Suppressor macrophage treated with lipopolysaccharide for 1 hour (primary cell): Measurements from ENCODE around the gene AKR1D1.
A peak's percentile ranks its signal among the peaks of the same experiment; 100 is the strongest.
"Not testable (repeated sequence)": the region's sequence is repeated elsewhere in the genome, so short reads cannot be mapped to it uniquely, and the experiment has no call there.

Experiments used
- DNase-seq, 3 donors: peaks; one replicate each; pipeline ENCODE4 v3.0.0-alpha.2; 2020 to 2022

Gene AKR1D1

GRCh38 chr7:138074540-138074939 lies 1.7 kb upstream of the AKR1D1 start:
- DNase-seq, result no peak

GRCh38 chr7:138075350-138075749 lies 909 bp upstream of the AKR1D1 start:
- DNase-seq, result no peak

- not testable (repeated sequence) for DNase-seq
Observed at GRCh38 chr7:138075786-138076185, 473 bp upstream of the AKR1D1 start.

- DNase-seq, result no peak
Observed at GRCh38 chr7:138077809-138078208, 1.6 kb downstream of the AKR1D1 start.

GRCh38 chr7:138079137-138079536 lies 2.9 kb downstream of the AKR1D1 start:
- DNase-seq, result no peak

GRCh38 chr7:138081868-138082267 lies 5.6 kb downstream of the AKR1D1 start:
- no peak for DNase-seq

GRCh38 chr7:138083859-138084258 lies 7.6 kb downstream of the AKR1D1 start:
- DNase-seq, result no peak

- DNase-seq, result no peak
Observed at GRCh38 chr7:138086563-138087270, 10.5 kb downstream of the AKR1D1 start.

- DNase-seq, result peak; percentile 41 to 70 (median 62)
Observed at GRCh38 chr7:138089080-138089901, 13.0 kb downstream of the AKR1D1 start.

GRCh38 chr7:138091032-138091431 lies 14.8 kb downstream of the AKR1D1 start:
- peak; percentile 68 to 85 (median 71) for DNase-seq

GRCh38 chr7:138091840-138092239 lies 15.6 kb downstream of the AKR1D1 start:
- not testable (repeated sequence) for DNase-seq

- no peak for DNase-seq
Observed at GRCh38 chr7:138092486-138093028, 16.3 kb downstream of the AKR1D1 start.

- DNase-seq, result no peak
Observed at GRCh38 chr7:138095972-138096935, 20.0 kb downstream of the AKR1D1 start.

GRCh38 chr7:138097064-138097741 lies 20.9 kb downstream of the AKR1D1 start:
- peak; percentile 60 to 73 (median 71) for DNase-seq

- no peak for DNase-seq
Observed at GRCh38 chr7:138099813-138100212, 23.6 kb downstream of the AKR1D1 start.

GRCh38 chr7:138105221-138105620 lies 29.0 kb downstream of the AKR1D1 start:
- DNase-seq, result no peak

- DNase-seq, result no peak
Observed at GRCh38 chr7:138115047-138115446, 38.8 kb downstream of the AKR1D1 start.

GRCh38 chr7:138116141-138116540 lies 39.9 kb downstream of the AKR1D1 start:
- DNase-seq, result peak; percentile 72 to 82 (median 75)

GRCh38 chr7:138116892-138117291 lies 40.6 kb downstream of the AKR1D1 start:
- DNase-seq, result no peak

- peak in 1 of 3 donors; percentile 16 for DNase-seq
Observed at GRCh38 chr7:138120140-138120827, 44.0 kb downstream of the AKR1D1 start.

- no peak for DNase-seq
Observed at GRCh38 chr7:138122162-138122561, 45.9 kb downstream of the AKR1D1 start.
